HepG2 (cell line): ENCODE results near the gene DCUN1D3. TPM values are rescaled to one million over a fixed set of nuclear protein-coding genes. Genes with fewer than 3 reads are reported as not detected.

Experiments
- BCL6 ChIP-seq: IDR thresholded peaks from 2 replicates; pipeline ENCODE4 v1.6.1; 2016; ENCODE audit warnings: missing genetic modification reagents, missing compliant biosample characterization
- CBX5 ChIP-seq: sonication (generic); formaldehyde crosslinking; IDR thresholded peaks from 2 replicates; pipeline ENCODE4 v1.4.0; 2020; ENCODE audit warnings: missing genetic modification reagents, borderline replicate concordance
- DPF2 ChIP-seq: sonication (generic); formaldehyde crosslinking; IDR thresholded peaks from 2 replicates; pipeline ENCODE4 v1.4.0; 2020; ENCODE audit warnings: mild to moderate bottlenecking, low read depth, missing genetic modification reagents, borderline replicate concordance
- ELF1 ChIP-seq: sonication (generic); formaldehyde crosslinking; IDR thresholded peaks from 2 replicates; pipeline ENCODE4 v1.4.0; 2020; ENCODE audit warnings: missing genetic modification reagents
- MYNN ChIP-seq: sonication (generic); formaldehyde crosslinking; IDR thresholded peaks from 2 replicates; pipeline ENCODE4 v1.4.0; 2020; ENCODE audit warnings: mild to moderate bottlenecking, low read depth, missing genetic modification reagents
- PHF21A ChIP-seq: sonication (generic); formaldehyde crosslinking; IDR thresholded peaks from 2 replicates; pipeline ENCODE4 v1.5.0; 2020; ENCODE audit warnings: mild to moderate bottlenecking, missing genetic modification reagents
- RCOR2 ChIP-seq: IDR thresholded peaks from 2 replicates; pipeline ENCODE4 v1.6.1; 2016; ENCODE audit warnings: missing biosample characterization, missing genetic modification reagents
- SOX13 ChIP-seq, 3 experiments: fragments of 450-650 bp in 1 of 3; sonication (generic) in 1 of 3; formaldehyde crosslinking in 1 of 3; IDR thresholded peaks in 2 of 3; conservative IDR thresholded peaks in 1 of 3; 2 replicates each; pipeline versions ENCODE4 v1.5.0 to v1.6.1; 2016 to 2020; ENCODE audit warnings: antibody characterized with exemption in 1 of 3, mild to moderate bottlenecking in 1 of 3, missing compliant biosample characterization in 1 of 3, missing genetic modification reagents in 1 of 3, moderate library complexity in 1 of 3
- ZFY ChIP-seq: sonication (generic); formaldehyde crosslinking; IDR thresholded peaks from 2 replicates; pipeline ENCODE4 v1.4.0; 2020; ENCODE audit warnings: missing genetic modification reagents
- ZMYM4 ChIP-seq: sonication (generic); formaldehyde crosslinking; IDR thresholded peaks from 2 replicates; pipeline ENCODE4 v1.8.1; 2023; ENCODE audit warnings: mild to moderate bottlenecking, missing genetic modification reagents
- ZNF589 ChIP-seq: sonication (generic); formaldehyde crosslinking; conservative IDR thresholded peaks from 2 replicates; pipeline ENCODE4 v1.8.0; 2022; ENCODE audit warnings: mild to moderate bottlenecking, moderate library complexity, missing genetic modification reagents
- polyA plus RNA-seq, 8 experiments: library from polyadenylated mRNA; depleted of rRNA in 3 of 8; stranded (reverse) in 7 of 8; unstranded in 1 of 8; fragments of >200 nt; fragmentation: Illumina TruSeq in 4 of 8; extraction: Trizol in 4 of 8; gene quantifications; 2 replicates each; pipeline versions ENCODE4 v1.2.1 to v1.2.3, GENCODE V29; 2011 to 2016; ENCODE audit warnings: low read depth in 4 of 8, missing spikeins in 1 of 8, mixed read lengths in 1 of 8; ENCODE audit not compliant: insufficient read depth in 1 of 8
- total RNA-seq, 5 experiments: library from RNA; depleted of rRNA; stranded (reverse); fragments of >200 nt; fragmentation: Illumina TruSeq; extraction: Trizol; gene quantifications; 2 replicates each; pipeline ENCODE4 v1.2.3, GENCODE V29; 2016; ENCODE audit warnings: low read depth in 1 of 5
- TF ChIP-seq, protein P1 (sequence below): sonication (generic); formaldehyde crosslinking; IDR thresholded peaks from 2 replicates; pipeline ENCODE4 v1.5.1; 2020; ENCODE audit warnings: missing genetic modification reagents, mild to moderate bottlenecking, borderline replicate concordance
- TF ChIP-seq, protein P2 (sequence below): sonication (generic); formaldehyde crosslinking; IDR thresholded peaks from 2 replicates; pipeline ENCODE4 v1.4.0; 2020; ENCODE audit warnings: missing genetic modification reagents; ENCODE audit errors: not compliant biosample characterization
- TF ChIP-seq, protein P3 (sequence below): sonication (generic); formaldehyde crosslinking; IDR thresholded peaks from 2 replicates; pipeline ENCODE4 v1.4.0; 2020; ENCODE audit warnings: missing genetic modification reagents
- TF ChIP-seq, protein P4 (sequence below): sonication (generic); formaldehyde crosslinking; conservative IDR thresholded peaks from 2 replicates; pipeline ENCODE4 v1.4.0; 2020; ENCODE audit warnings: mild to moderate bottlenecking, missing genetic modification reagents, moderate library complexity
- TF ChIP-seq, protein P5 (sequence below): IDR thresholded peaks from 2 replicates; pipeline ENCODE4 v1.6.1; 2012; ENCODE audit warnings: low read depth, low read length, improper control_type of control experiment
- TF ChIP-seq, protein P6 (sequence below): sonication (generic); formaldehyde crosslinking; IDR thresholded peaks from 2 replicates; pipeline ENCODE4 v1.4.0; 2020; ENCODE audit warnings: missing genetic modification reagents

DCUN1D3 gene
- total and polyA plus RNA-seq, 2 of the 13 experiments (the other 11 are each of a cell fraction or from before 2014, with no cell fraction given): 5.0 to 19.3 TPM

DNA sequence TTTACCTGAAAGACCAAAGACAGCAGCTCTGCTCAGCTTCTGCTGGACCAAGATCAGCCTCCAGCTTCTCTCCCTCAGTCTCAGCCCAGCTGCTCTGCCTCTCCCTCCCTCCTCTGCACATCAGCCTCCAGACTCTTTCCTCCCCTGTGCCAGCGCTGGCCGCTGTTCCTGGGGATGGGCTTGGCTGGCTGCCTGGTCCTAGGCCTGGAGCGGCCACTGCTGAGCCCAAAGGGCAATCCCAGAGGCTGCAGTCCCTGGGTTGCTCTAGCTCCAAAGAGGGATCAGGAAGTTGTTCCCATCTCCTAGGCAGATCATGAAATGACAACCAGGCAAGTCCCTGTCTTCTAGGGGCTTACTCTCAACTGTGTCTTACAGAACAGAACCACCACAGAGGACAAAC lies 31.3 kb downstream of the DCUN1D3 start (continued):
- TF ChIP-seq RCOR2 (CRISPR knock-in tag) (0 out of 2 replicates have a peak, but pooled peaks have one; percentile 32), SOX13 (IDR thresholded peaks at IDR 0.05) (no peak), SOX13 (CRISPR knock-in tag; conservative IDR thresholded peaks at IDR 0.05 in 1 of 2, IDR thresholded peaks at IDR 0.05 in 1 of 2) (0 out of 4 replicates have a peak, but pooled peaks of 1 of the 2 experiments have one; percentile 14), PHF21A (no peak; the same call in 1 of the 2 replicates), CBX5 (CRISPR knock-in tag) (peak; percentile 67; the same call in 1 of the 2 replicates), MYNN (CRISPR knock-in tag) (no peak), ELF1 (CRISPR knock-in tag) (peak; percentile 53; the same call in 1 of the 2 replicates), DPF2 (CRISPR knock-in tag) (no peak), ZFY (peak; percentile 57; the same call in 1 of the 2 replicates), ZMYM4 (CRISPR knock-in tag) (peak; percentile 47; the same call in 1 of the 2 replicates), ZNF589 (CRISPR knock-in tag) (no peak), BCL6 (CRISPR knock-in tag) (peak; percentile 33; the same call in 1 of the 2 replicates)
- TF ChIP-seq, protein P1, sequence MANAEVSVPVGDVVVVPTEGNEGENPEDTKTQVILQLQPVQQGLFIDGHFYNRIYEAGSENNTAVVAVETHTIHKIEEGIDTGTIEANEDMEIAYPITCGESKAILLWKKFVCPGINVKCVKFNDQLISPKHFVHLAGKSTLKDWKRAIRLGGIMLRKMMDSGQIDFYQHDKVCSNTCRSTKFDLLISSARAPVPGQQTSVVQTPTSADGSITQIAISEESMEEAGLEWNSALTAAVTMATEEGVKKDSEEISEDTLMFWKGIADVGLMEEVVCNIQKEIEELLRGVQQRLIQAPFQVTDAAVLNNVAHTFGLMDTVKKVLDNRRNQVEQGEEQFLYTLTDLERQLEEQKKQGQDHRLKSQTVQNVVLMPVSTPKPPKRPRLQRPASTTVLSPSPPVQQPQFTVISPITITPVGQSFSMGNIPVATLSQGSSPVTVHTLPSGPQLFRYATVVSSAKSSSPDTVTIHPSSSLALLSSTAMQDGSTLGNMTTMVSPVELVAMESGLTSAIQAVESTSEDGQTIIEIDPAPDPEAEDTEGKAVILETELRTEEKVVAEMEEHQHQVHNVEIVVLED: 0 out of 2 replicates have a peak, but pooled peaks have one; percentile 30
- TF ChIP-seq, protein P2, sequence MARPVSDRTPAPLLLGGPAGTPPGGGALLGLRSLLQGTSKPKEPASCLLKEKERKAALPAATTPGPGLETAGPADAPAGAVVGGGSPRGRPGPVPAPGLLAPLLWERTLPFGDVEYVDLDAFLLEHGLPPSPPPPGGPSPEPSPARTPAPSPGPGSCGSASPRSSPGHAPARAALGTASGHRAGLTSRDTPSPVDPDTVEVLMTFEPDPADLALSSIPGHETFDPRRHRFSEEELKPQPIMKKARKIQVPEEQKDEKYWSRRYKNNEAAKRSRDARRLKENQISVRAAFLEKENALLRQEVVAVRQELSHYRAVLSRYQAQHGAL (CRISPR knock-in tag): no peak
- TF ChIP-seq, protein P3, sequence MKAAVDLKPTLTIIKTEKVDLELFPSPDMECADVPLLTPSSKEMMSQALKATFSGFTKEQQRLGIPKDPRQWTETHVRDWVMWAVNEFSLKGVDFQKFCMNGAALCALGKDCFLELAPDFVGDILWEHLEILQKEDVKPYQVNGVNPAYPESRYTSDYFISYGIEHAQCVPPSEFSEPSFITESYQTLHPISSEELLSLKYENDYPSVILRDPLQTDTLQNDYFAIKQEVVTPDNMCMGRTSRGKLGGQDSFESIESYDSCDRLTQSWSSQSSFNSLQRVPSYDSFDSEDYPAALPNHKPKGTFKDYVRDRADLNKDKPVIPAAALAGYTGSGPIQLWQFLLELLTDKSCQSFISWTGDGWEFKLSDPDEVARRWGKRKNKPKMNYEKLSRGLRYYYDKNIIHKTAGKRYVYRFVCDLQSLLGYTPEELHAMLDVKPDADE (CRISPR knock-in tag): no peak
- TF ChIP-seq, protein P4, sequence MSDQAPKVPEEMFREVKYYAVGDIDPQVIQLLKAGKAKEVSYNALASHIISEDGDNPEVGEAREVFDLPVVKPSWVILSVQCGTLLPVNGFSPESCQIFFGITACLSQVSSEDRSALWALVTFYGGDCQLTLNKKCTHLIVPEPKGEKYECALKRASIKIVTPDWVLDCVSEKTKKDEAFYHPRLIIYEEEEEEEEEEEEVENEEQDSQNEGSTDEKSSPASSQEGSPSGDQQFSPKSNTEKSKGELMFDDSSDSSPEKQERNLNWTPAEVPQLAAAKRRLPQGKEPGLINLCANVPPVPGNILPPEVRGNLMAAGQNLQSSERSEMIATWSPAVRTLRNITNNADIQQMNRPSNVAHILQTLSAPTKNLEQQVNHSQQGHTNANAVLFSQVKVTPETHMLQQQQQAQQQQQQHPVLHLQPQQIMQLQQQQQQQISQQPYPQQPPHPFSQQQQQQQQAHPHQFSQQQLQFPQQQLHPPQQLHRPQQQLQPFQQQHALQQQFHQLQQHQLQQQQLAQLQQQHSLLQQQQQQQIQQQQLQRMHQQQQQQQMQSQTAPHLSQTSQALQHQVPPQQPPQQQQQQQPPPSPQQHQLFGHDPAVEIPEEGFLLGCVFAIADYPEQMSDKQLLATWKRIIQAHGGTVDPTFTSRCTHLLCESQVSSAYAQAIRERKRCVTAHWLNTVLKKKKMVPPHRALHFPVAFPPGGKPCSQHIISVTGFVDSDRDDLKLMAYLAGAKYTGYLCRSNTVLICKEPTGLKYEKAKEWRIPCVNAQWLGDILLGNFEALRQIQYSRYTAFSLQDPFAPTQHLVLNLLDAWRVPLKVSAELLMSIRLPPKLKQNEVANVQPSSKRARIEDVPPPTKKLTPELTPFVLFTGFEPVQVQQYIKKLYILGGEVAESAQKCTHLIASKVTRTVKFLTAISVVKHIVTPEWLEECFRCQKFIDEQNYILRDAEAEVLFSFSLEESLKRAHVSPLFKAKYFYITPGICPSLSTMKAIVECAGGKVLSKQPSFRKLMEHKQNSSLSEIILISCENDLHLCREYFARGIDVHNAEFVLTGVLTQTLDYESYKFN (CRISPR knock-in tag): peak; percentile 52; the same call in 1 of the 2 replicates
- TF ChIP-seq, protein P5, sequence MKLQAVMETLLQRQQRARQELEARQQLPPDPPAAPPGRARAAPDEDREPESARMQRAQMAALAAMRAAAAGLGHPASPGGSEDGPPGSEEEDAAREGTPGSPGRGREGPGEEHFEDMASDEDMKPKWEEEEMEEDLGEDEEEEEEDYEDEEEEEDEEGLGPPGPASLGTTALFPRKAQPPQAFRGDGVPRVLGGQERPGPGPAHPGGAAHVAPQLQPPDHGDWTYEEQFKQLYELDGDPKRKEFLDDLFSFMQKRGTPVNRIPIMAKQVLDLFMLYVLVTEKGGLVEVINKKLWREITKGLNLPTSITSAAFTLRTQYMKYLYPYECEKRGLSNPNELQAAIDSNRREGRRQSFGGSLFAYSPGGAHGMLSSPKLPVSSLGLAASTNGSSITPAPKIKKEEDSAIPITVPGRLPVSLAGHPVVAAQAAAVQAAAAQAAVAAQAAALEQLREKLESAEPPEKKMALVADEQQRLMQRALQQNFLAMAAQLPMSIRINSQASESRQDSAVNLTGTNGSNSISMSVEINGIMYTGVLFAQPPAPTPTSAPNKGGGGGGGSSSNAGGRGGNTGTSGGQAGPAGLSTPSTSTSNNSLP: no peak
- TF ChIP-seq, protein P6, sequence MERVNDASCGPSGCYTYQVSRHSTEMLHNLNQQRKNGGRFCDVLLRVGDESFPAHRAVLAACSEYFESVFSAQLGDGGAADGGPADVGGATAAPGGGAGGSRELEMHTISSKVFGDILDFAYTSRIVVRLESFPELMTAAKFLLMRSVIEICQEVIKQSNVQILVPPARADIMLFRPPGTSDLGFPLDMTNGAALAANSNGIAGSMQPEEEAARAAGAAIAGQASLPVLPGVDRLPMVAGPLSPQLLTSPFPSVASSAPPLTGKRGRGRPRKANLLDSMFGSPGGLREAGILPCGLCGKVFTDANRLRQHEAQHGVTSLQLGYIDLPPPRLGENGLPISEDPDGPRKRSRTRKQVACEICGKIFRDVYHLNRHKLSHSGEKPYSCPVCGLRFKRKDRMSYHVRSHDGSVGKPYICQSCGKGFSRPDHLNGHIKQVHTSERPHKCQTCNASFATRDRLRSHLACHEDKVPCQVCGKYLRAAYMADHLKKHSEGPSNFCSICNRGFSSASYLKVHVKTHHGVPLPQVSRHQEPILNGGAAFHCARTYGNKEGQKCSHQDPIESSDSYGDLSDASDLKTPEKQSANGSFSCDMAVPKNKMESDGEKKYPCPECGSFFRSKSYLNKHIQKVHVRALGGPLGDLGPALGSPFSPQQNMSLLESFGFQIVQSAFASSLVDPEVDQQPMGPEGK (CRISPR knock-in tag): peak; percentile 24; the same call in 1 of the 2 replicates
